NT2/D1 (cell line): ENCODE results near the gene ZNF438.

Source experiments
- SUZ12 ChIP-seq: IDR thresholded peaks from 2 replicates; pipeline ENCODE4 v1.6.1; 2011; ENCODE audit not compliant: insufficient read length, insufficient read depth; ENCODE audit errors: extremely low read depth
- YY1 ChIP-seq: IDR thresholded peaks from 2 replicates; pipeline ENCODE4 v1.6.1; 2011; ENCODE audit not compliant: insufficient read length, insufficient read depth
- ZNF274 ChIP-seq: IDR thresholded peaks from 2 replicates; pipeline ENCODE4 v1.6.1; 2011; ENCODE audit warnings: mild to moderate bottlenecking, low read depth, low read length

DNA sequence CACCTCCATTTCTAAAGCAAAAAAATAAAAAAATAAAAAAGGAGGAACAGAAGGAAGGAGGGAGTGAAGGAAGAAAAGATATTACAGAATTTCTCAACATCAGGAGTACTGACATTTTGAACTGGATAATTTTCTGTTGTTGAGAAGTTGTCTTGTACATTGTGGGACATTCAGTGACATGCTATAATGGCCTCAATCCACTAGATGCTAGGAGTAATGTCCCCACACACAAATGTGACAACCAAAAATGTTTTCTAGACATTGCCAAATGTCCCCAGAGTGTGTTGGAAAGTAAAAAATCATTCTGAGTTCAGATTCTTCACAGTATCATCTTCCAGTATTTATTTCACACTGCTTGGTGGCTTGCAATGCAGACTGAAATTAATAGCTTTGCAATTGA is 6.5 kb downstream of the ZNF438 start:
- TF ChIP-seq YY1 (no peak), ZNF274 (no peak), SUZ12 (no peak)
